GM21825 (cell line): ENCODE results near the gene PRAMEF12.
"Not testable (repeated sequence)": the region's sequence is repeated elsewhere in the genome, so short reads cannot be mapped to it uniquely, and the experiment has no call there.

Source experiments
- ATAC-seq: cut with Tn5 transposase; IDR thresholded peaks from one replicate; pipeline ENCODE4 v1.9.1; 2021; ENCODE audit warnings: mild to moderate bottlenecking, moderate library complexity; ENCODE audit not compliant: unreplicated experiment

PRAMEF12 gene

DNA sequence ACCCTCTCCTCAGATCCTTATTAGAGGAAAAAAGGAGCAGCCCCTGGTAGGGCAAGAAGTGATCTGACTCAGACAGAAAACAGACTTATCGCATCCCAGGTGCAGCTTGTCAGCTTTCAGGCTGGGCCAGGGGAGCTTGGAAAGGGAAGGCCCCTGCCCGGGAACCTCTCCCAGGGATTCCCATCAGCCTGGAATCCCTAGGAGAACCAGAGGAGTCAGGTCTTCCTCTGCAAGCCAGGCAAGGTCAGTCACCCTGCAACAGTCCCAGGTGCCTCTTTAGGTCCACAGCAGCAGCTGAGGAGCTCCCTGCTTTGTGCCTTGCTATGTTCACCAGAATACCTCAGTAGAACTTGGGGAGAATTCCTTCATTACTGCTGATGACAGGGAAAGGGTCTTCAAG, 2.9 kb upstream of the PRAMEF12 start:
- ATAC-seq: no peak

DNA sequence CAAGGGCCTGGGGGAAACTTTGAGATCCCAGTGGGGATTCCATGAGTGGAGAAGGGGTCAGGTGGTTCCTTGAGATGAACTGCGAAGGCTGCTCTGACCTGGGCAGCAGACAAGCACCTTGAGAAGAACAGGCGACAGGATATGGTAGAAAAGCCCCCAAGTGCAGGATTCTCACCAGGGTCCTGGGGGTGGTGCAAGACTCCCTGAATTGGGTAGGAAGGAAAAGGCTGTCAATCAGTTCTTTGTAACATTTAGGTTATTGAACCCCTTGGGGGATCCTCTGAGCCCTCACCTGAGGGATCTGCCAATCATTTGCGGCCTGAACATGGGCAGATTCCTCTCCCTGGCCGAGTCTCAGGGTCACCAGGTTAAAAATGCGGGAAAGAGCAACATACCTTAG, 2.4 kb upstream of the PRAMEF12 start:
- ATAC-seq: no peak

DNA sequence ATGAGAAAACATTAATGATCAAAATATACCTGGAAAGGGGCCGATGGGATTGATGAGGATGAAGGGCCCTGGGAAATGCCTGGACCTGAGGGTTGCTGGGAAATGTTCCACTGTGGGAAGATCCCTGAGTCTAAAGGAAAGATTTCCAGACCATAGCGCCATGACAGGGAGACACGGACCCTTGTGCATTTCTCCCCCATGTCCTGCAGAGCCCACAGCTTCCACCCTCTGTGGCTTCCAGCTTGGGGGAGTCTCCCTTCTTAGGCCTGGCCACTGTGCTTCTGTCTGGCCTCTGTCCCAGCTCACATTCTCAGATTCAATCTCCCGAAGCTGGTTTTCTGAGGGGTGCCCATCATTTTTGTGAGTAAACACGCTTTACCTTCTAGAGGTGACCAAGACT, 1.0 kb upstream of the PRAMEF12 start:
- ATAC-seq: no peak

DNA sequence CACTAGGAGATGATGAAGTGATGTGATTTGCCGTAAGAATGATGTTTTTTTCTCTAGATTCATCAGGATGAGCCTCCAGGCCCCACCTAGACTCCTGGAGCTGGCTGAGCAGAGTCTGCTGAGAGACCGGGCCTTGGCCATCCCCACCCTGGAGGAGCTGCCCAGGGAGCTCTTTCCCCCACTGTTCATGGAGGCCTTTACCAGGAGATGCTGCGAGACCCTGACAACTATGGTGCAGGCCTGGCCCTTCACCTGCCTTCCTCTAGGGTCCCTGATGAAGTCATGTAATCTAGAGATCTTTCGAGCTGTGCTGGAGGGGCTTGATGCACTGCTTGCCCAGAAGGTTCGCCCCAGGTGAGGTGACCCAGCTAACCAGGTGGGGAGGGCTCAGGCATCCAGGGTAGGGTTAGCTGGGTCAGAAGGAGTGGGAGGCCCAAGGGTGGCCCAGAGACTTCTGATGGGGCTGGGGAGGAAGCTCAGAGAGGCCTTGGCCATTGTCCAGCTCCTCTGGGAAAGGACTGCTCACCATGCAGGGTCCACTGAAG, 1.3 kb downstream of the PRAMEF12 start:
- ATAC-seq: no peak

DNA sequence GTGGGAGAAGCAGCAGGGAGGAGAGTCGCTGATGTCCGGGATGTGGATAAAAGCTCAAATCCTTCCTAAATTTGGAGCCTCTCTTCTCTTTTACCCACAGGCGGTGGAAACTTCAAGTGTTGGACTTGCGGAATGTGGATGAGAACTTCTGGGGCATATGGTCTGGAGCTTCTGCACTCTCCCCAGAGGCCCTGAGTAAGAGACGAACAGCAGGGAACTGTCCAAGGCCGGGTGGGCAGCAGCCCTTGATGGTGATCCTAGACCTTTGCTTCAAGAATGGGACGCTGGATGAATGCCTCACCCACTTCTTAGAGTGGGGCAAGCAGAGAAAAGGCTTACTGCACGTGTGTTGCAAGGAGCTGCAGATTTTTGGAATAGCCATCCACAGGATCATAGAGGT, 1.9 kb downstream of the PRAMEF12 start:
- no peak for ATAC-seq

DNA sequence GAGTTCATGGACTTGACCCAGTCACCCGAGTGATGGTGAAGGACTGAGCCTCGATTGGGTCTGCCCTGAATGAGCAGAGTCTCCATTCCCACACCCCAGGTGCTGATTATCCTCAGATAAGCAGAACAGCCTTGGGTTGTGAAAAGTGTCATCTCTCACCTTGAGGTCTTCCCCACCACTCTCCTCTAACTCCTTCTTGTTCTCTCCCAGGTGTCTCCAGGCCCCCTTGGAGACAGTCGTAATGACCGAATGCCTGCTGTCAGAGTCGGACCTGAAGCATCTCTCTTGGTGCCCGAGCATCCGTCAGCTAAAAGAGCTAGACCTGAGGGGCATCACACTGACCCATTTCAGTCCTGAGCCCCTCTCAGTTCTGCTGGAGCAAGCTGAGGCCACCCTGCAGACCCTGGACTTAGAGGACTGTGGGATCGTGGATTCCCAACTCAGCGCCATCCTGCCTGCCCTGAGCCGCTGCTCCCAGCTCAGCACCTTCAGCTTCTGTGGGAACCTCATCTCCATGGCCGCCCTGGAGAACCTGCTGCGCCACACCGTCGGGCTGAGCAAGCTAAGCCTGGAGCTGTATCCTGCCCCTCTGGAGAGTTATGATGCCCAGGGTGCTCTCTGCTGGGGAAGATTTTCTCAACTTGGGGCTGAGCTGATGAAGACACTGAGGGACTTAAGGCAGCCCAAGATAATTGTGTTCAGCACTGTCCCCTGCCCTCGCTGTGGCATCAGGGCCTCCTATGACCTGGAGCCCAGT, 3.4 kb downstream of the PRAMEF12 start:
- ATAC-seq: no peak

DNA sequence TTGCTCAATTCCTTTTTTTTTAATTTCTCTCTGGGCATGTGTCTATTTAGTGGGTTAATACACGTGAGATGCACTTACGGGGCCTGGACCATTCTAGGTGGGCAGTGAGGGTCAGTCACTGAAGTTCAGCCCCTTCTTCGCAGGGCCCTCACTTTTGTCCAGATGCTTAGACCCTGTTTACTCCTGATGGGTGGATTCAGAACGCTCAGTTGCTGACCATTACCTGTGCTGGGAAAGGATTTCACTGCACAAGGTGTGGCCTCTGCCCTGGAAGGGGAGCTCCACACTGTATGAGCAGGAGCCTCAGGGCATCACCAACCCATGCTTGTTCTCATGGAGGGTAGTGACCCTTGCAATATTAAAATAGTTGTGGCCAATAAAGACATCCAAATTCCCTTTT, 4.5 kb downstream of the PRAMEF12 start:
- ATAC-seq: no peak

DNA sequence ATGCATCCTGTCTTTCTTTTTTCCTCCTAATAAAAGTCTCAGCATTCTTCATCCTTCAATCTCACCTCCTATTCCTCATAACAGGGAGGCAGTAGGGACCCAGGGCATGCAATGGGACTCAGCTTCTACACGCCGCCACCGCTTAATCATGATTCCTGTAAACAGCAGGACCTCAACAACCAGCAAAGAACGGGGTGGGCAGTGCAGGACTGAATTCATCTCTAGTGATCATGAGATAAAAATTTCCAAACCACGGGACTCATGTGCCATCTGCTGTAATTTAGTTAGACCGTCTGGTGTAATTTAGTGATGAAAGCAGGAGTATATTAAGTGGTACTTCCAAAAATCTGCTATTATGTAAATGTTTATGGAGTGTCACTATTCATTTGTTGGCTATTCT, 5.4 kb downstream of the PRAMEF12 start:
- no peak for ATAC-seq

DNA sequence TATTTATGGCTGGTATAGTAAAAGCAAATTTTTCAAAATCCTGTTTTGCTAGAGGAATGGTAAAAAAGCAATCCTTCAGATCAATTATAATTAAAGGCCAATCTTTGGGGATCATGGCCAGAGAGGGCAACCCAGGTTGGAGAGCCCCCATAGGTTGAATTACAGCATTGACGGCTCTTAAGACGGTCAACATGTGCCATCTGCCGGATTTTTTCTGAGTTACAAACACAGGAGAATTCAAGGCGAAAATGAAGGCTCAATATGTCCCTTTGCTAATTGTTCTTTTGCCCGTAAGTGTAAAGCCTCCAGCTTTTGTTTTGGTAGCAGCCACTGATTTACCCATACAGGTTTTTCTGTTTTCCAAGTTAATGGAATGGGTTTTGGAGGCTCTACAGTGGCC, 8.0 kb downstream of the PRAMEF12 start:
- ATAC-seq: not testable (repeated sequence)

DNA sequence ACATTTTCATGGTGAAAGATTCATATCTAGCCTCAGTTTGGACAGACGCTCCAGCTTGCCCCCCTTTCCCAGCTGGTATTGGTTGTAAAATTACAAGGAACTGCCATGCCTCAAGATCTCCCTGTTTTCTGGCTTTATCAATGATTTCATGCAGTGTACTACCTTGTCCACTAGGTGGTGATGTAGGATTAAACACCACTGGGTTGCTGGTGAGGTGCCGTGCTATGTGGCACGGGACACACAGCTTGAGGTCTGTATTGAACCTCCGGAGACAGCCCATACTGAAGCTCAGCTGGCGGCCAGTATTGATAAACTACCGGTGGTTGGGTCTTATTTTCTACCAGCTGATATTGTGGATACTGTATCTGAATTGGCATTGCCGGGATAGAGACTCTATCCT, 10.2 kb downstream of the PRAMEF12 start:
- not testable (repeated sequence) for ATAC-seq

DNA sequence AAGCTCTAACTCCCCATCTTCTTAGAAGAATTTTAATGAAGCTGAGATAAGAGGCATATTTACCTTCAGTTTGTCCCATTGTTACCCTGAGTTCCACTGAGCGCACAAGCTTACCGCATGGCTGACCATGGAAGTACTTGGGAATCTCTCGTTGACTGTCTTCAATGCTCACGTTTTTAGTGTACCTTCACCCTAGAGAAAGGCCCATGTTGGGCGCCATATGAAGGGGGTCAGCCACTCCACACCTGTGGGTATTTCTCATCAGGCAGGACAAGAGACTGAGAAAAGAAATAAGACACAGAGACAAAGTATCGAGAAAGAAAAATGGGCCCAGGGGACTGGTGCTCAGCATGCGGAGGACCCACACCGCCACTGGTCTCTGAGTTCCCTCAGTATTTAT, 11.2 kb downstream of the PRAMEF12 start:
- ATAC-seq: not testable (repeated sequence)

DNA sequence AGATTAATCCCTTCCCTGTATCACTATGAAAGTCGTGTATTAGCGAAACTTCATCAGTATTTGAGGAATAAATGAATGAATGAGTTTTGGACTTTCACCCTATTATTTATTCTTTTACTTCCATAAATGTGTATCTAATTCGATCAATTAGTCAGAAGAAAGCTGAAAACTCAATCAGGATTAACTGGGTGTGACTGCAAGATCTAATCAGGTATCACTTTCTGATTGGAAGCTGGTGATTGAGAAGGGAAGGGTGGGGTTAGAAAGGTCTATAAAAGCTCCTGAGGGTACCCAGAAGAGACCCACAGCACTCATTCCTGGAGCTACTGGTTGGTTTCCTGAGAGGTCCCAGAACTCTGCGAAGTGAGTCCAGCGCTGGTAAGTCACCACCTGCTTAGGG, 17.6 kb downstream of the PRAMEF12 start, which contains the start of gene PRAMEF1:
PRAMEF1 (plus strand) TSS at position 301 of the 400 bp plus-strand sequence. CDS start 1,831 bp downstream, outside the sequence.
- ATAC-seq: not testable (repeated sequence)

DNA sequence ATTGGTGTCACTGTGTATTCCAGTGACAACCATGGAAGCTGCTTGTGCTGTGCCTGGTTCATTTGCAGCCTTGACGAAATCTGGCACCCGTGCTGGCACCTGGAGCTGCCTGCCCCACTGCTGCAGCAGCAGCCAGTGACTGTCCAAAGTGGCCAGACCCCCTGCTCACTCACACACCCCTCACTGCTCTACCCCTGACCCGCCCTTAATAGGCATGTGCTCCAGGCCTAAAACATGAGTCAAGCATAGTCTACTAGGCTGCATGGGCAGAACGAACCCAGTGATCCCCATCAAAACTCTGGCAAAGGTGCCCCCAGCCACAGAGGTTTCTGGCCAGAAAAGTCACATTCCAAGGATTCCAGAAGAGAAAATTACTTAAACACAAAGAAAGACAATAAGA, 25.4 kb downstream of the PRAMEF12 start:
- no peak for ATAC-seq

DNA sequence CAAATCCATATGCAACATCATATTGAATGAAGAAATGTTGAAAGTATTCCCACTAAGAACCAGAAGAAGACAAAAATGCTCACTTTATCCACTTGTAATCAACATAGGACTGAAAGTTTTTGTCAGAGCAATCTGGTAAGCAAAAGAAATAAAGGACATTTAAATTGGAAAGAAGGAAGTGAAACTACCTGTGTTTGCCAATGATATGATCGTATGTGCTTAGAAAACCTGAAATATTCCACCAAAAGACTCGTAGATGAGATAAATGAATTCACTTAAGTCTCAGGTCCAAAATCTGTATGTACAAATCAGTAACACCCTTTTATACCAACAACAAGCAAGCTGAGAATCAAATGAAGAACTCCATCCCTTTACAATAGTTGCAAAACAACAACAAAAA, 26.2 kb downstream of the PRAMEF12 start:
- ATAC-seq: no peak

DNA sequence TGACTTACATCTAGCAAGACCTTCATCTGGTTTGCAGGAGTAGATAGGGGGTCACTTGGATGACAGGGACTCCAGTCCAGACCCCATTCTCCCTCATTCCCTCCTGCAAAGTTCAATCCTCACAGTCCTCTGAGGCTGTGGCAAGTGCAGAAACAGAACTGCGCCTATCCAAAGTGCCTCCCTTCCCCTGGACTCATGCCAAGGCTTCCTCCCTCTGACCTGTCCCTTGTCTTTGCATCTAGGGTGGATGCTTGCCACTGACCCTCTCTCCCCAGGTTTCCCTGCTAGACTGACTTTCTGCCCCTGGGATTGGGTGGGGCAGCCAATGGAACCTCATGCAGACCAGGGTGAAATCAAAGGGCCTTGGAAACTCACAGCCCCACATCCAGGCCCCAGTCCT, 36.4 kb downstream of the PRAMEF12 start:
- no peak for ATAC-seq

DNA sequence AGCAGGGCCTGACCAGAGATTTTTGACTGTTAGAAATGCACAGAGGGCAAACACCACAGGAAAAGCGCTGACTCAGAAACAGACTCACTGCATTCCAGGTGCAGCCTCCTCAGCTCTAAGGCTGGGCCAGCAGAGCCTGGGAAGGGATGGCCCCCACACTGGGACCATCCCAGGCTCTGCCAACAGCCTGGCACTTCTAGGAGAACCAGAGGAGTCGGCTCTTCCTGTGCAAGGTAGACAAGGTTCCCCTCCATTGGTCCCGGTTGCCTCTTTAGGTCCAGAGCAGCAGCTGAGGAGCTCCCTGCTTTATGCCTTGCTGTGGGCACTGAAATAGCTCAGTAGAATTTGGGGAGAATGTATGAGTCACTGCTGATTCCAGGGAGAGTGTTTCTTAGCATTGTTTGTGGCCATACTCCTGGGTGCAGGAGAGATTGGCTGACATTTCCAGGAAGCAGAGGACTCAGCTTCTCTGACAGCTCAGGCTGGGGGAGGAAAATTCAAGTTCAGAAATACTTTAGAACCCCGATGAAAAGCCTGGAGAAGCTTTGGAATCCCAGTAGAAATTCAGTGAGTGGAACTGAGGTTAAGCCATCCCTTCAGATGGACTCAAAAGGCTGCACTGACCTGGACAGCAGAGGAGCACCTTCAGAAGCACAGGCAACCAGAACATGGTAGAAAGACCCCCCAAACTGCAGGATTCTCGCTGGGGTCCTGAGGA, 37.3 kb downstream of the PRAMEF12 start:
- ATAC-seq: no peak

DNA sequence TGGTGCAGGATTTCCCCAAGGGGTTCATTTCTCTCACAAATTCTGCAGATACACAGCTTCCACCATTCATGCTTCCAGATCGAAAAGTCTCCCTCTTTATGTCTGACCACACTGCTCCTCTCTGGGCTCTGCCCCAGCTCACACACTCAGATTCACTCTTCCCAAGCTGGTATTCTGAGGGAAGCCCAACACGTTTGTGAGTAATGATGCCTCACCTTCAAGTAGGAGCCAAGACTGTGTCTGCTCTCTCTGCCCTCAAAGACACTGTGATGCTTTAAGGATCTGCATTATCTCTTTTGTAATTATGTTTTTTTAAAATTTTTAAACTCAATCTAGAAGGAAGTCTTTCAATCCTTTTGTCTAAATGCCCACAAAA, 37.9 kb downstream of the PRAMEF12 start:
- ATAC-seq: no peak

DNA sequence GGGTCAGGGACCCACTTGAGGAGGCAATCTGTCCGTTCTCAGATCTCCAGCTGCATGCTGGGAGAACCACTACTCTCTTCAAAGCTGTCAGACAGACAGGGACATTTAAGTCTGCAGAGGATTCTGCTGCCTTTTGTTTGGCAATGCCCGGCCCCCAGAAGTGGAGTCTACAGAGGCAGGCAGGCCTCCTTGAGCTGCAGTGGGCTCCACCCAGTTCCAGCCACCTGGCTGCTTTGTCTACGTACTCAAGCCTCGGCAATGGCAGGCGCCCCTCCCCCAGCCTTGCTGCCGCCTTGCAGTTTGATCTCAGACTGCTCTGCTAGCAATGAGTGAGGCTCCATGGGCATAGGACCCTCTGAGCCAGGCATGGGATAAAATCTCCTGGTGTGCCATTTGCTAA, 45.5 kb downstream of the PRAMEF12 start:
- not testable (repeated sequence) for ATAC-seq
